IMR-90 (cell line): Measurements from ENCODE around the gene RASIP1. TPM values are rescaled to one million over a fixed set of nuclear protein-coding genes. Genes with fewer than 3 reads are reported as not detected.

ENCODE experiments used
- ATAC-seq: fragments of 200-7000 bp; cut with Tn5 transposase; 2 replicates; pipeline ENCODE4 v1.9.1; 2020; ENCODE audit warnings: low read depth, mild to moderate bottlenecking, moderate library complexity
- BruUV-seq: library from RNA; stranded (reverse); fragments of 400-500 nt; replicated peaks from 2 replicates; lab custom pipeline; 2021; lab: Mats Ljungman, UMichigan
- CTCF ChIA-PET: fragments of 300-600 bp; formaldehyde crosslinking; extraction: SDS; loops from one replicate; lab custom pipeline; 2021; ENCODE audit warnings: antibody characterized with exemption; lab: Yijun Ruan, JAX
- POLR2A ChIA-PET: fragments of 300-600 bp; sonication (Branson Sonifier 250); formaldehyde crosslinking; loops from one replicate; lab custom pipeline; 2022; ENCODE audit warnings: antibody characterized with exemption; ENCODE audit not compliant: unreplicated experiment; lab: Charles Lee
- DNase-seq: peaks from one replicate; pipeline ENCODE4 v3.0.0; 2013
- H2AFZ ChIP-seq: replicated peaks from 2 replicates; pipeline ENCODE3; 2013; ENCODE audit warnings: low read length, mild to moderate bottlenecking; ENCODE audit not compliant: poor library complexity
- H2AK5ac ChIP-seq: 2 replicates; pipeline ENCODE4 v1.6.1; 2013; ENCODE audit warnings: low read depth, low read length, inconsistent platforms
- H2AK9ac ChIP-seq: replicated peaks from 2 replicates; pipeline ENCODE3; 2013; ENCODE audit warnings: mild to moderate bottlenecking, low read depth, low read length, moderate library complexity; ENCODE audit not compliant: poor library complexity
- H2BK120ac ChIP-seq: 2 replicates; pipeline ENCODE4 v1.6.1; 2013; ENCODE audit warnings: low read depth, low read length, inconsistent platforms
- H2BK15ac ChIP-seq: 3 replicates; pipeline ENCODE4 v1.6.1; 2013; ENCODE audit warnings: low read depth, low read length, inconsistent platforms
- H2BK20ac ChIP-seq: 2 replicates; pipeline ENCODE4 v1.6.1; 2013; ENCODE audit warnings: low read depth, mild to moderate bottlenecking, inconsistent platforms, low read length, moderate library complexity
- H2BK5ac ChIP-seq: 2 replicates; pipeline ENCODE4 v1.6.1; 2013; ENCODE audit warnings: mild to moderate bottlenecking, low read depth, low read length, inconsistent platforms; ENCODE audit not compliant: poor library complexity, severe bottlenecking
- H3K14ac ChIP-seq: replicated peaks from 2 replicates; pipeline ENCODE4 v1.6.1; 2013; ENCODE audit warnings: low read depth, low read length, inconsistent platforms
- H3K18ac ChIP-seq: 2 replicates; pipeline ENCODE4 v1.6.1; 2013; ENCODE audit warnings: low read depth, low read length, control low read depth
- H3K23ac ChIP-seq: 2 replicates; pipeline ENCODE4 v1.6.1; 2013; ENCODE audit warnings: low read depth, low read length, inconsistent platforms
- H3K27ac ChIP-seq: 2 replicates; pipeline ENCODE4 v1.5.1; 2013; ENCODE audit warnings: mild to moderate bottlenecking, control low read depth, low read length; ENCODE audit not compliant: insufficient read depth
- H3K27me3 ChIP-seq: 2 replicates; pipeline ENCODE4 v1.6.1; 2013; ENCODE audit warnings: low read length; ENCODE audit not compliant: control insufficient read depth, insufficient read depth
- H3K36me3 ChIP-seq: 2 replicates; pipeline ENCODE4 v1.6.1; 2013; ENCODE audit warnings: low read length, mixed read lengths; ENCODE audit not compliant: control insufficient read depth, insufficient read depth
- H3K4ac ChIP-seq: 2 replicates; pipeline ENCODE4 v1.6.1; 2013; ENCODE audit warnings: low read depth, low read length, inconsistent platforms
- H3K4me1 ChIP-seq: 2 replicates; pipeline ENCODE4 v1.6.1; 2013; ENCODE audit warnings: low read length, mixed read lengths; ENCODE audit not compliant: control insufficient read depth, insufficient read depth
- H3K4me2 ChIP-seq: 2 replicates; pipeline ENCODE4 v1.6.1; 2013; ENCODE audit warnings: low read depth, mild to moderate bottlenecking, control low read depth, low read length, moderate library complexity
- H3K4me3 ChIP-seq: 2 replicates; pipeline ENCODE4 v1.5.1; 2013; ENCODE audit warnings: low read depth, mild to moderate bottlenecking, control low read depth, low read length, moderate library complexity; ENCODE audit not compliant: insufficient read depth
- H3K56ac ChIP-seq: 2 replicates; pipeline ENCODE4 v1.6.1; 2013; ENCODE audit warnings: low read length, inconsistent platforms; ENCODE audit not compliant: insufficient read depth; ENCODE audit errors: extremely low read depth
- H3K79me1 ChIP-seq, 2 experiments: 2 replicates each; pipeline ENCODE4 v1.6.1; 2013; ENCODE audit warnings: low read length in 2 of 2, inconsistent platforms in 1 of 2, low read depth in 1 of 2
- H3K9ac ChIP-seq: 2 replicates; pipeline ENCODE4 v1.6.1; 2013; ENCODE audit warnings: low read depth, low read length, control low read depth
- H3K9me1 ChIP-seq: 2 replicates; pipeline ENCODE4 v1.6.1; 2013; ENCODE audit warnings: low read length, inconsistent platforms; ENCODE audit not compliant: insufficient read depth
- H3K9me3 ChIP-seq: 2 replicates; pipeline ENCODE4 v1.6.1; 2013; ENCODE audit warnings: low read length; ENCODE audit not compliant: control insufficient read depth, insufficient read depth
- H4K20me1 ChIP-seq: 2 replicates; pipeline ENCODE4 v1.6.1; 2013; ENCODE audit warnings: low read length, inconsistent platforms; ENCODE audit not compliant: insufficient read depth
- H4K5ac ChIP-seq: 2 replicates; pipeline ENCODE4 v1.6.1; 2013; ENCODE audit warnings: mild to moderate bottlenecking, low read depth, low read length, control low read depth
- H4K8ac ChIP-seq, 2 experiments: 2 replicates each; pipeline ENCODE4 v1.6.1; 2013; ENCODE audit warnings: low read depth in 2 of 2, low read length in 2 of 2, control low read depth in 1 of 2, inconsistent platforms in 1 of 2
- H4K91ac ChIP-seq: 2 replicates; pipeline ENCODE4 v1.6.1; 2013; ENCODE audit warnings: low read depth, low read length, inconsistent platforms; ENCODE audit not compliant: insufficient read depth
- BHLHE40 ChIP-seq: fragments of 150-350 bp; IDR thresholded peaks from 2 replicates; pipeline ENCODE4 v1.6.1; 2016; ENCODE audit warnings: mild to moderate bottlenecking, low read depth, low read length
- CEBPB ChIP-seq: IDR thresholded peaks from 2 replicates; pipeline ENCODE4 v1.6.1; 2012; ENCODE audit warnings: low read depth, low read length, improper control_type of control experiment
- CHD1 ChIP-seq: IDR thresholded peaks from 2 replicates; pipeline ENCODE4 v1.6.1; 2012; ENCODE audit warnings: low read depth, low read length, improper control_type of control experiment
- MAFK ChIP-seq: IDR thresholded peaks from 2 replicates; pipeline ENCODE4 v1.6.1; 2012; ENCODE audit warnings: low read depth, low read length, improper control_type of control experiment
- MAZ ChIP-seq: IDR thresholded peaks from 2 replicates; pipeline ENCODE4 v1.6.1; 2012; ENCODE audit warnings: low read depth, mild to moderate bottlenecking, low read length, improper control_type of control experiment, moderate library complexity, borderline replicate concordance
- MXI1 ChIP-seq: IDR thresholded peaks from 2 replicates; pipeline ENCODE4 v1.6.1; 2012; ENCODE audit warnings: low read depth, mild to moderate bottlenecking, low read length, moderate library complexity, borderline replicate concordance
- NFE2L2 ChIP-seq: fragments of 150-350 bp; IDR thresholded peaks from 2 replicates; pipeline ENCODE4 v1.6.1; 2016; ENCODE audit warnings: low read depth, mild to moderate bottlenecking, low read length
- POLR2A ChIP-seq: IDR thresholded peaks from 2 replicates; pipeline ENCODE4 v1.6.1; 2012; ENCODE audit warnings: mild to moderate bottlenecking, low read depth, low read length
- RCOR1 ChIP-seq: IDR thresholded peaks from 2 replicates; pipeline ENCODE4 v1.6.1; 2012; ENCODE audit warnings: mild to moderate bottlenecking, low read length, improper control_type of control experiment; ENCODE audit not compliant: insufficient replicate concordance
- WGBS, 2 experiments: methylation state at CpG; one replicate each; pipeline versions ENCODE4 v1.1.5 to v1.1.7; 2013; ENCODE audit warnings: missing lambda C conversion rate in 2 of 2; ENCODE audit not compliant: insufficient read length in 1 of 2; ENCODE audit errors: extremely low coverage in 2 of 2; 5-methylcytosine and 5-hydroxymethylcytosine counted together
- dilution Hi-C: fragments of 300-500 bp; cut with HindIII; formaldehyde crosslinking; loops from one replicate; pipeline ENCODE4 v1.14.3; 2018; ENCODE audit warnings: low sequenced_read_pairs; ENCODE audit not compliant: unreplicated experiment
- in situ Hi-C: fragments of 300-500 bp; cut with MboI; formaldehyde crosslinking; loops from 3 replicates; pipeline ENCODE4 v1.14.3; 2019; ENCODE audit warnings: low sequenced_read_pairs, inconsistent platforms, mixed read lengths
- intact Hi-C: fragments of 100-400 bp; cut with micrococcal nuclease; formaldehyde crosslinking; loops from 2 replicates; pipeline ENCODE4 v1.10.0; 2022
- polyA plus RNA-seq, 3 experiments: library from polyadenylated mRNA; depleted of rRNA; stranded (reverse); fragments of >200 nt; gene quantifications; 2 replicates each; pipeline ENCODE4 v1.2.3, GENCODE V29; 2012; ENCODE audit warnings: low replicate concordance in 1 of 3
- total RNA-seq: library from RNA; depleted of rRNA; stranded (reverse); fragments of >200 nt; gene quantifications from 2 replicates; pipeline ENCODE4 v1.2.3, GENCODE V29; 2012
- TF ChIP-seq, protein P1 (sequence below): fragments of 150-350 bp; IDR thresholded peaks from 2 replicates; pipeline ENCODE4 v1.6.1; 2016; ENCODE audit warnings: low read depth, mild to moderate bottlenecking, low read length, moderate library complexity, borderline replicate concordance

Gene RASIP1
- total and polyA plus RNA-seq, 2 of the 4 experiments (the other 2 are of a cell fraction), result 0.18 to 0.51 TPM

DNA sequence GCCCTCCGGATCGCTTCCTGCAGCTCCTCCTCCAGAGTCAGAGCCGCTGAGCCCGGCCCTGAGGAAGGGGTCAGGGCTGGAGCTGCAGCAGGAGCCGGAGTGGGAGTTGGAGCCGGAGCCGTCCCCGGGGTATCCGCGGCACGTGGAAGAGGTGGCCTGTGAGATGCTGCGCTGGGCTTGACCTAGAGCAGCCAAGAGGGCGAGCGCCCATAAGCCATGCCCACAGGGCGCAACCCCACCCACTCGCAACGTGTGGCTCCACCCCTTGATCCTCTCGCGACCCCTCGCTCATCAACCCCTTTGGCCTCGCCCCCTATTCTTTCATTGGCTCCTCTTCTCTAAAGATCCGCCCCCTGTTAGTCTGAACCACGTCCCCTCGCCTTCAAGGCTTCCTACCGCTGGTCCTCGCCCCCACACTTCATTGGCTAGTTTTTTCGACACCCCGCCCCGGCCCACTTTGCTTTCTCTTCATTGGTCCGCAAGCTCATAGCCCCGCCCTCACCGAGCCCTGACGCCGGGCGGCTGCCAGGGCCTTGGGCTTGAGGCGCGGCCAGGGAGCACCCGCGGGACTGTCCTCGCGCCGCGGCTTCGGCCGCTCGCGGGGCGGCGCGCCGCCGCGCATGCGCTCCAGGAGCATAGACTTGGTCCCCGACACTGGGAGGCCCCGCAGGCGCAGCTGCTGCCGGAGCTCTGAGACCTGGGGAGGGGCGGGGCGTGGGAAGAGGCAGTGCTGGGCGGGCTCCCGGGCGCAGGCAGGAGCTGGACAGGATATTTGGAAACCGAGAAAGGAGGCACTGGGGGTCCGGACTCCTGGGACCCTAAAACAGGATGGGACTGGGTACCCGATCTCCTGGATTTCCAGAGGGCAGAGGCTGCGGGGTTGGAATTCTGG, 26.3 kb downstream of the RASIP1 start:
- ChIA-PET CTCF (interaction anchor here (0.6 to 0.9 kb wide), 2 partner anchors 17 to 119 kb away, joined by 3 read pairs; no protein-coding TSS in a partner anchor), POLR2A (interaction anchor here (0.9 kb wide), 1 partner anchor 14 kb away, joined by 7 read pairs; no protein-coding TSS in a partner anchor)
- peak overlapping the region; percentile 100 for H2AFZ ChIP-seq
- peaks cover 15% of the 10 kb centered on the region for H3K4me1 ChIP-seq
- H3K9me3 ChIP-seq, result no peaks in the 10 kb centered on the region
- BruUV-seq, result no TSS peak
- H2BK15ac ChIP-seq, result peak overlapping the region; percentile 92; the same call in 1 of the 3 replicates
- peak overlapping the region; percentile 27 for H4K5ac ChIP-seq
- TF ChIP-seq MAFK (no peak), MXI1 (peak; percentile 21; the same call in 1 of the 2 replicates), NFE2L2 (no peak), BHLHE40 (no peak), RCOR1 (no peak), MAZ (peak; percentile 71; the same call in 1 of the 2 replicates), CEBPB (no peak), POLR2A (no peak), CHD1 (no peak)
- TF ChIP-seq, protein P1, sequence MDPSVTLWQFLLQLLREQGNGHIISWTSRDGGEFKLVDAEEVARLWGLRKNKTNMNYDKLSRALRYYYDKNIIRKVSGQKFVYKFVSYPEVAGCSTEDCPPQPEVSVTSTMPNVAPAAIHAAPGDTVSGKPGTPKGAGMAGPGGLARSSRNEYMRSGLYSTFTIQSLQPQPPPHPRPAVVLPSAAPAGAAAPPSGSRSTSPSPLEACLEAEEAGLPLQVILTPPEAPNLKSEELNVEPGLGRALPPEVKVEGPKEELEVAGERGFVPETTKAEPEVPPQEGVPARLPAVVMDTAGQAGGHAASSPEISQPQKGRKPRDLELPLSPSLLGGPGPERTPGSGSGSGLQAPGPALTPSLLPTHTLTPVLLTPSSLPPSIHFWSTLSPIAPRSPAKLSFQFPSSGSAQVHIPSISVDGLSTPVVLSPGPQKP, result no peak
- peaks cover 6 to 32% of the 10 kb centered on the region in 2 experiments; a peak in 3 of 4 replicates for H3K79me1 ChIP-seq
- H3K14ac ChIP-seq, result peak overlapping the region; percentile 73
- H4K8ac ChIP-seq, result peak overlapping the region; percentile 92 to 99
- H2BK20ac ChIP-seq, result no peak overlapping the region
- H3K4me2 ChIP-seq, result peak overlapping the region; percentile 87
- peak overlapping the region; percentile 97 for H2AK5ac ChIP-seq
- peak overlapping the region; percentile 62 for H2BK120ac ChIP-seq
- peak overlapping the region; percentile 86 for H3K27ac ChIP-seq
- 0% methylated on average over 37 of the region's 67 CpGs; no CpG with 5 or more reads in 1 of the 2 experiments for WGBS, 2 experiments
- intact Hi-C loops (loop anchor here (2.0 kb wide), 1 partner anchor 39 kb away; no protein-coding TSS in a partner anchor), in situ Hi-C loops (no loop called here), dilution Hi-C loops (no loop called here)
- peak overlapping the region; percentile 61 for H3K4me3 ChIP-seq
- peak overlapping the region; percentile 46 for H2BK5ac ChIP-seq
- no peaks in the 10 kb centered on the region for H4K20me1 ChIP-seq
- H3K9ac ChIP-seq, result peak overlapping the region; percentile 77
- peak overlapping the region; percentile 70 for H4K91ac ChIP-seq
- H3K18ac ChIP-seq, result peak overlapping the region; percentile 18
- ATAC-seq (peak; percentile 93), DNase-seq (peak; percentile 98)
- no peaks in the 10 kb centered on the region for H3K36me3 ChIP-seq
- peak overlapping the region; percentile 66 for H3K56ac ChIP-seq
- peak overlapping the region; percentile 34 for H3K23ac ChIP-seq
- H3K4ac ChIP-seq, result peak overlapping the region; percentile 78
- H3K27me3 ChIP-seq, result no peaks in the 10 kb centered on the region
- peaks cover 7% of the 10 kb centered on the region; the same call in 1 of the 2 replicates for H3K9me1 ChIP-seq
- peak overlapping the region; percentile 87 for H2AK9ac ChIP-seq
